Tibial nerve (tissue), 4 donors: ENCODE results near the gene HCFC1R1.

Source experiments
- CTCF ChIP-seq, 5 experiments: fragments of 200-600 bp in 3 of 5; fragments of 450-650 bp in 2 of 5; sonication (generic) in 3 of 5; IDR thresholded peaks; one replicate each; pipeline ENCODE4 v1.5.1; 2016 to 2019; ENCODE audit warnings: antibody characterized with exemption in 5 of 5, mild to moderate bottlenecking in 3 of 5, moderate library complexity in 2 of 5
- EP300 ChIP-seq, 2 donors: sonication (generic); formaldehyde crosslinking; IDR thresholded peaks; one replicate each; pipeline ENCODE4 v1.6.1; 2017; ENCODE audit warnings: antibody characterized with exemption in 2 of 2, mild to moderate bottlenecking in 1 of 2

- TF ChIP-seq CTCF (IDR thresholded peaks at IDR 0.05), result no peak
- TF ChIP-seq EP300 (IDR thresholded peaks at IDR 0.05), result no peak
These were observed 36.0 kb upstream of the HCFC1R1 start for GRCh38 chr16:3059723-3060242.
